Nucleus accumbens (tissue), 56 donors: ENCODE measurements around the gene RCN2.
"Not testable (repeated sequence)": the region's sequence is repeated elsewhere in the genome, so short reads cannot be mapped to it uniquely, and the experiment has no call there.

Experiments
- DNase-seq, 56 donors: peaks; one replicate each; lab custom pipeline; 2025; lab: John Stamatoyannopoulos, UW

RCN2 gene

GRCh38 chr15:76931397-76932134, at the start of gene RCN2:
Gene RCN2, plus strand, starts transcription at chr15:76931749. Its CDS starts 93 bp downstream, at chr15:76931842.
- DNase-seq: peak; percentile 6 to 96 (median 90)

DNA sequence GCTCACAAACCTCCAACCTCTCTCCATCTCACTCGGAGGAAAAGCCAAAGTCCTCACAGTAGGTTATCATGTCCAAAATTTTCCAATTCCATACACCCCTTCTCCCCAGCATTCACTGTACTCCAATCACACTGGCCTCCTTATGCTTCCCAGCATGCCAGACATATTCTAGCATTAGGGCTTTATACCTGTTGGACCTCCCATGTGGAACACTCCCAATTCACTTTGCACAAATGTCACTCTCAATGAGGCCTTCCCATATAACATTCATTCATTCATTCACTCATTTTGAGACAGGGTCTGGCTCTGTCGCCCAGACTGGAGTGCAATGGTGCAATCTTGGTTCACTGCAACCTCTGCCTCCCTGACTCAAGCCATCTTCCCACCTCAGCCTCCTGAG, 46.3 kb upstream of the RCN2 start:
- DNase-seq: no peak

- DNase-seq: not testable (repeated sequence)
These were observed 44.0 kb upstream of the RCN2 start for GRCh38 chr15:76887280-76888141.

- not testable (repeated sequence) for DNase-seq
These were observed 38.7 kb upstream of the RCN2 start for GRCh38 chr15:76892836-76893235.

DNA sequence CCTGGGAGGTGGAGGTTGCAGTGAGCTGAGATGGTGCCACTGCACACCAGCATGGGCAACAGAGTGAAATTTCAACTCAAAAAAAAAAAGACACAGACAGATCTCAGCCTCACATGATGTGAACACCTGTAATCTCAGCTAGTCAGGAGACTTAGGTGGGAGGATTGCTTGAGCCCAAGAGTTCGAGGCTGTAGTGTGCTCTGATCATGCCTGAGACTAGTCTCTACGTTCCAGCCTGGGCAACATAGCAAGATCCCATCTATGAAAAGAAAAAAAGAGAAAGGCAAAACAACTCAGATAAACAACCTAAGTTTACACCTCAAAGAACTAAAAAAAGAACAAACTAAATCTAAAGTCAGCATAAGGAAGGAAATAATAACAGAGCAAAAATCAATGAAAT, 37.4 kb upstream of the RCN2 start:
- DNase-seq: no peak

- DNase-seq: no peak
These were observed 33.4 kb upstream of the RCN2 start for GRCh38 chr15:76898102-76898501.

GRCh38 chr15:76899176-76899930, 32.2 kb upstream of the RCN2 start:
- DNase-seq: not testable (repeated sequence)

- DNase-seq: not testable (repeated sequence)
These were observed 31.6 kb upstream of the RCN2 start for GRCh38 chr15:76899931-76900310.

GRCh38 chr15:76901965-76902364, 29.6 kb upstream of the RCN2 start:
- DNase-seq: no peak

DNA sequence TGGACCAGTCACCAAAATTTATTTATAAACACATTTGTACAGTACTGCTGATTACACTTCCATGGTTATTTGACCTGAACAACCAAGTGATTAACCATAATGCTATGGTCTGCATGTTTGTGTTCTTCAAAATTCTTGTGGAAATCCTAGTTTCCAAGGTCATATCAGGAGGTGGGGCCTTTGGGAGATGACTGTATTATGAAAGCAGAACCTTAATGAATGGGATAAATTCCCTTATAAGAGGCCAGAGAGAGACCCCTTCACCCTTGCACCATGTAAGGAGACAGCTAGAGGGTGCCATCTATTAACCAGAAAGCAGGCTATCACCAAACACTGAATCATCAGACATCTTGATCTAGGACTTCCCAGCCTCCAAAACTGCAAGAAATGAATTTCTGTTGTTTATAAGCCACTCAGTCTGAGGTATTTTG, 28.3 kb upstream of the RCN2 start:
- DNase-seq: peak in 2 of 56 donors; percentile 3 to 12

GRCh38 chr15:76904461-76905012, 27.0 kb upstream of the RCN2 start:
- peak in 43 of 56 donors; percentile 13 to 69 (median 44) for DNase-seq

GRCh38 chr15:76905013-76905839, 26.3 kb upstream of the RCN2 start, which contains the start of gene SCAPER:
Gene SCAPER, minus strand, starts transcription at chr15:76905340. Its CDS starts 21,523 bp downstream, at chr15:76883817.
- DNase-seq: peak; percentile 53 to 95 (median 90)

DNA sequence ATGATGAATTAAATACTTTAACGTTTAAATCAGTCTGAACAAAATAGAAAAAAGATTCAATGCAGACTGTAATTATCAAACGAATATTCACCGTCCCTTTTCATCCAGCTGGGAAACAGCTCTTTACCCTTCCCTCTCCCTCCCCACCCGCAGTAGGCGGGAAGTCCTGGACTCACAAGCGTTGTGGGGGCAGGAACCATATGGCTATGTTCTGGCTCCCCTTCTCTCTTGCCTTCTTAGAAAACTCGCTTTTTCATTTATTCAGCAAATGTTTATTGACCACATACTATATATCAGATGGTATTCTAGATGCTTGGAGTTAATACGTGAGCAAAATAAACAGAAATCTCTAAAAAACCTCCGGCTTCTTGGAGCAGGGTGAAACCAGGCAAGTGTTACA, 25.7 kb upstream of the RCN2 start:
- DNase-seq: no peak

DNA sequence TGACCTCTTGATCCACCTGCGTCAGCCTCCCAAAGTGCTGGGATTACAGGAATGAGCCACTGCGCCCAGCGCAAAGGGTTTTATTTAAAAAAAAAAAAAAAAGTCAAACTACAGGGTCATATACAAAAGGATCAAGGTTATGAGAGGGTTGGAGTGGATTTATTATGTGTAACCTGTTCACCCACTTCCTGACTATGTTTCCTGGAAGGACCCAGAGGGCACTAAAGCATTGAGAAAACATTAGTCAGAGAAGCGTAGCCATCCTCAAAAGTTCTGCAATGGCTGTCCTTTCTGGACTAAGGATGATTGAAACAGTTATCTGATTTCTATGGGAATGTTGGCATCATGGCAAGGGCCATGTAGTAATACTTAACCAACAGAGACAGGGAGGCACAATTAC, 19.1 kb upstream of the RCN2 start:
- no peak for DNase-seq

- no peak for DNase-seq
These were observed 17.8 kb upstream of the RCN2 start for GRCh38 chr15:76913737-76914136.

- DNase-seq: no peak
These were observed 15.2 kb upstream of the RCN2 start for GRCh38 chr15:76916369-76916768.

DNA sequence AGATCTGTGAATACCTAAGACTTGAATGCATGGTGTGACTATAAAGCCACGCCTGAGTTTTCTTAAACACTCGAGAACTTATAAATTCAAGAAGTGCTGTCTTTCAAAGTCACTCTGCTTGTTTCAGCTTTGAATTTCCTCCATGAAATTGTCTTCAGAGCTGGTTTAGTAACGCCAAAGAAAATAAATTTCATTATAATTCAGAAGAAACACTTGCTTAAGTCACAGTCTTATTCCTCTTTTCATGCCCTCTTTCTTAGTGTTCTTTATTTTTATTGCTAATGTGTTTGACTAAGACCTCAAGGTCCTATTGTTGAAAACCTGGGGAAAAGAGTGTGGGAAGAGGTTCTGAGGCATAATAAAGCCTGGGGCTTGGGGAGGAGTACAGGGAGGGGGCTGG, 3.3 kb upstream of the RCN2 start:
- no peak for DNase-seq

DNA sequence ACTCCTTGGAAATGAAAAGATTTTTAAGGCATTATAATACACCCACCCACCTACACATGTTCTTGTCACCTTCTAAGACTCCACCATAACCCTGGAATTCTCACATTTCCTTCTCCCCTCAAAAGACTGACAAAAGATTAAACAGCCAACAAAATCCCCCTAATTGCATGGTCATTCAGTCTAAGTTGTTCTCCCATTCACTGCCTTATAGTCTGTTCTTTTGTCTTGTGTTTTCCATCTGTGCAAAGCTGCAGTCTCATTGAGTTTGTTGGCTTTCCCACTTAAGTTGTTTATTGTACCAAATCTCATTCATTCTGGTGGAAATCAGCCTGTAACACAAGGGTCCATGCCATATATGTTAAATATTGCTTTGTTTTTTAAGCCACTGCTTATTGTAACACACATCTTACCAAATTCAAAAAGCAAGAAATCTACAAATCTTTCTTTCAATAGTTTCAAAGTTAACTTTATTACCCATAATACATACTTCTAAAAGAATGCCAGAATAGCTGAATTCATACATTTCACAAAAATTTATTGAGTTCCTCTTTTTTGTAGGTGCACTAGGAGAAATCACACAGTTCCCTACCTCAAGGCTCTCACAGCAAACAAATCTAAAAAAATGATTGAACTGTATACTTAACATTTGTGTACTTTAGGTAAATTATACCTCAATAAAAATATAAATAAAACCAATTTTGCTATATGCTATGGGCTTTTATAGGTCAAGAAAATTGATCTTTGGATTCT, 2.4 kb upstream of the RCN2 start:
- no peak for DNase-seq
